ENCODE data around the gene CAPN12. TPM values are rescaled to one million over a fixed set of nuclear protein-coding genes. Genes with fewer than 3 reads are reported as not detected.

CAPN12 gene
- total and polyA plus RNA-seq, 7 experiments from 2014 or later, result 0.84 to 5.1 (median 2.6) TPM; not detected in 1

GRCh38 chr19:38727868-38728660, 16.2 kb downstream of the CAPN12 start:
- no peaks in the 10 kb centered on the region for H3K9me3 ChIP-seq (ENCODE audit: control insufficient read depth in 2 of 3, low read length in 3 of 3)
- ATAC-seq, result no peak
- no peaks in the 10 kb centered on the region for H3K4me1 ChIP-seq (ENCODE audit: control insufficient read depth in 2 of 2, insufficient read depth in 2 of 2, low read length in 2 of 2)
- H3K4me3 ChIP-seq (ENCODE audit: low read length), result no peak overlapping the region
- Mint-ChIP-seq H3K9me3 (no peaks in the 10 kb centered on the region), H3K4me3 (no peak overlapping the region), H3K36me3 (peaks cover 0 to 14% (median 0%) of the 10 kb centered on the region in 5 donors), H3K27ac (peak overlapping the region in 1 of 9 donors; percentile 49), H3K4me1 (peaks cover 0 to 24% (median 5%) of the 10 kb centered on the region in 7 donors), H3K27me3 (no peaks in the 10 kb centered on the region)
- H3K27ac ChIP-seq (ENCODE audit: low read depth, low read length), result no peak overlapping the region
- H3K36me3 ChIP-seq (ENCODE audit: control insufficient read depth in 2 of 3, insufficient read depth in 3 of 3, low read length in 3 of 3), result peaks cover 0 to 38% (median 0%) of the 10 kb centered on the region in 3 experiments
- CTCF ChIA-PET, result no interaction called here
- intact Hi-C loops (cut with micrococcal nuclease), result loop anchor here in 1 of 2 donors (2.0 kb wide), 1 partner anchor 91 kb away; no protein-coding TSS in a partner anchor
- no peak for DNase-seq
- H3K27me3 ChIP-seq (ENCODE audit: control insufficient read depth in 2 of 2, insufficient read depth in 2 of 2, low read length in 2 of 2), result no peaks in the 10 kb centered on the region
- POLR2A ChIA-PET, result no interaction called here

GRCh38 chr19:38727306-38727867, 16.9 kb downstream of the CAPN12 start:
- Mint-ChIP-seq H3K27ac (no peak overlapping the region), H3K4me3 (no peak overlapping the region), H3K27me3 (no peaks in the 10 kb centered on the region), H3K36me3 (peaks cover 0 to 14% (median 0%) of the 10 kb centered on the region in 5 donors), H3K9me3 (no peaks in the 10 kb centered on the region), H3K4me1 (peaks cover 0 to 19% (median 4%) of the 10 kb centered on the region in 7 donors)
- H3K9me3 ChIP-seq (ENCODE audit: control insufficient read depth in 2 of 3, low read length in 3 of 3), result no peaks in the 10 kb centered on the region
- H3K27me3 ChIP-seq (ENCODE audit: control insufficient read depth in 2 of 2, insufficient read depth in 2 of 2, low read length in 2 of 2), result no peaks in the 10 kb centered on the region
- no peak for DNase-seq
- no peak overlapping the region for H3K4me3 ChIP-seq (ENCODE audit: low read length)
- intact Hi-C loops (cut with micrococcal nuclease), result no loop called here
- no peak for ATAC-seq
- POLR2A ChIA-PET, result no interaction called here
- CTCF ChIA-PET, result interaction anchor here (0.5 kb wide), 1 partner anchor 14 kb away, joined by 3 read pairs; no protein-coding TSS in a partner anchor
- H3K4me1 ChIP-seq (ENCODE audit: control insufficient read depth in 2 of 2, insufficient read depth in 2 of 2, low read length in 2 of 2), result no peaks in the 10 kb centered on the region
- peaks cover 0 to 44% (median 0%) of the 10 kb centered on the region in 3 experiments for H3K36me3 ChIP-seq (ENCODE audit: control insufficient read depth in 2 of 3, insufficient read depth in 3 of 3, low read length in 3 of 3)
- H3K27ac ChIP-seq (ENCODE audit: low read depth, low read length), result no peak overlapping the region

- H3K27ac ChIP-seq (ENCODE audit: low read depth, low read length), result no peak overlapping the region
- H3K36me3 Mint-ChIP-seq, result peaks cover 0 to 12% (median 0%) of the 10 kb centered on the region in 5 donors
- peaks cover 0 to 49% (median 0%) of the 10 kb centered on the region in 3 experiments for H3K36me3 ChIP-seq (ENCODE audit: control insufficient read depth in 2 of 3, insufficient read depth in 3 of 3, low read length in 3 of 3)
- H3K27me3 ChIP-seq (ENCODE audit: control insufficient read depth in 2 of 2, insufficient read depth in 2 of 2, low read length in 2 of 2), result no peaks in the 10 kb centered on the region
- H3K9me3 ChIP-seq (ENCODE audit: control insufficient read depth in 2 of 3, low read length in 3 of 3), result no peaks in the 10 kb centered on the region
- H3K4me1 ChIP-seq (ENCODE audit: control insufficient read depth in 2 of 2, insufficient read depth in 2 of 2, low read length in 2 of 2), result no peaks in the 10 kb centered on the region
- intact Hi-C loops (cut with micrococcal nuclease), result no loop called here
- no peak overlapping the region for H3K27ac Mint-ChIP-seq
- H3K4me1 Mint-ChIP-seq, result peaks cover 0 to 19% (median 4%) of the 10 kb centered on the region in 7 donors
- peak; percentile 72 for ATAC-seq
- no peak for DNase-seq
- no peaks in the 10 kb centered on the region for H3K9me3 Mint-ChIP-seq
- H3K4me3 ChIP-seq (ENCODE audit: low read length), result no peak overlapping the region
- ChIA-PET CTCF (interaction anchor here (0.5 to 0.6 kb wide), 2 partner anchors 15 to 23 kb away, joined by 3 to 4 read pairs; no protein-coding TSS in a partner anchor), POLR2A (no interaction called here)
- no peak overlapping the region for H3K4me3 Mint-ChIP-seq
- H3K27me3 Mint-ChIP-seq, result no peaks in the 10 kb centered on the region
Measured at GRCh38 chr19:38726761-38727301, 17.4 kb downstream of the CAPN12 start.

GRCh38 chr19:38726284-38726673, 18.0 kb downstream of the CAPN12 start:
- H3K27me3 Mint-ChIP-seq, result no peaks in the 10 kb centered on the region
- no peaks in the 10 kb centered on the region for H3K9me3 Mint-ChIP-seq
- DNase-seq (no peak), ATAC-seq (no peak)
- no peaks in the 10 kb centered on the region for H3K27me3 ChIP-seq (ENCODE audit: control insufficient read depth in 2 of 2, insufficient read depth in 2 of 2, low read length in 2 of 2)
- peaks cover 0 to 55% (median 0%) of the 10 kb centered on the region in 3 experiments for H3K36me3 ChIP-seq (ENCODE audit: control insufficient read depth in 2 of 3, insufficient read depth in 3 of 3, low read length in 3 of 3)
- no peak overlapping the region for H3K4me3 ChIP-seq (ENCODE audit: low read length)
- intact Hi-C loops (cut with micrococcal nuclease), result no loop called here
- POLR2A ChIA-PET, result no interaction called here
- H3K4me3 Mint-ChIP-seq, result no peak overlapping the region
- no peaks in the 10 kb centered on the region for H3K4me1 ChIP-seq (ENCODE audit: control insufficient read depth in 2 of 2, insufficient read depth in 2 of 2, low read length in 2 of 2)
- H3K9me3 ChIP-seq (ENCODE audit: control insufficient read depth in 2 of 3, low read length in 3 of 3), result no peaks in the 10 kb centered on the region
- H3K27ac Mint-ChIP-seq, result no peak overlapping the region
- CTCF ChIA-PET, result interaction anchor here (0.6 to 0.7 kb wide), 2 partner anchors 23 to 35 kb away, joined by 4 read pairs; no protein-coding TSS in a partner anchor
- peaks cover 0 to 12% (median 0%) of the 10 kb centered on the region in 5 donors for H3K36me3 Mint-ChIP-seq
- no peak overlapping the region for H3K27ac ChIP-seq (ENCODE audit: low read depth, low read length)
- H3K4me1 Mint-ChIP-seq, result peaks cover 0 to 19% (median 4%) of the 10 kb centered on the region in 7 donors

- Histone ChIP-seq H3K36me3 (ENCODE audit: control insufficient read depth in 2 of 3, insufficient read depth in 3 of 3, low read length in 3 of 3) (peaks cover 0 to 60% (median 0%) of the 10 kb centered on the region in 3 experiments), H3K27ac (ENCODE audit: low read depth, low read length) (no peak overlapping the region), H3K4me1 (ENCODE audit: control insufficient read depth in 2 of 2, insufficient read depth in 2 of 2, low read length in 2 of 2) (no peaks in the 10 kb centered on the region), H3K4me3 (ENCODE audit: low read length) (no peak overlapping the region), H3K9me3 (ENCODE audit: control insufficient read depth in 2 of 3, low read length in 3 of 3) (no peaks in the 10 kb centered on the region), H3K27me3 (ENCODE audit: control insufficient read depth in 2 of 2, insufficient read depth in 2 of 2, low read length in 2 of 2) (no peaks in the 10 kb centered on the region)
- CTCF ChIA-PET, result interaction anchor here (0.6 to 0.7 kb wide), 2 partner anchors 22 to 36 kb away, joined by 4 read pairs; no protein-coding TSS in a partner anchor
- intact Hi-C loops (cut with micrococcal nuclease), result no loop called here
- Mint-ChIP-seq H3K27ac (no peak overlapping the region), H3K9me3 (no peaks in the 10 kb centered on the region), H3K36me3 (peaks cover 0 to 12% (median 0%) of the 10 kb centered on the region in 5 donors), H3K4me3 (no peak overlapping the region), H3K27me3 (no peaks in the 10 kb centered on the region), H3K4me1 (peaks cover 0 to 19% (median 4%) of the 10 kb centered on the region in 7 donors)
- no peak for DNase-seq
- POLR2A ChIA-PET, result no interaction called here
- no peak for ATAC-seq
Measured at GRCh38 chr19:38725469-38726283, 18.6 kb downstream of the CAPN12 start.

Data from naive thymus-derived CD4-positive, alpha-beta T cell (primary cell).